Hepatocyte (in vitro differentiated cells): Measurements from ENCODE around the gene KCNK15.

Source experiments
- CTCF ChIP-seq: fragments of 200-600 bp; sonication (generic); IDR thresholded peaks from 2 replicates; pipeline ENCODE4 v1.5.1; 2016; ENCODE audit warnings: antibody characterized with exemption, mild to moderate bottlenecking; ENCODE audit not compliant: poor library complexity
- EZH2 ChIP-seq: fragments of 200-600 bp; sonication (generic); IDR thresholded peaks from 2 replicates; pipeline ENCODE4 v1.6.1; 2016; ENCODE audit warnings: antibody characterized with exemption, mild to moderate bottlenecking, borderline replicate concordance

- TF ChIP-seq CTCF (no peak), EZH2 (no peak)
Observed at GRCh38 chr20:44715499-44716308, 30.0 kb upstream of the KCNK15 start.
